NCI-H446 (cell line): ENCODE results near the gene AIFM3.
A peak's percentile ranks its signal among the peaks of the same experiment; 100 is the strongest.

ENCODE experiments used
- DNase-seq, 2 experiments: peaks; one replicate each; lab custom pipeline; 2025; lab: John Stamatoyannopoulos, UW

The AIFM3 gene

DNA sequence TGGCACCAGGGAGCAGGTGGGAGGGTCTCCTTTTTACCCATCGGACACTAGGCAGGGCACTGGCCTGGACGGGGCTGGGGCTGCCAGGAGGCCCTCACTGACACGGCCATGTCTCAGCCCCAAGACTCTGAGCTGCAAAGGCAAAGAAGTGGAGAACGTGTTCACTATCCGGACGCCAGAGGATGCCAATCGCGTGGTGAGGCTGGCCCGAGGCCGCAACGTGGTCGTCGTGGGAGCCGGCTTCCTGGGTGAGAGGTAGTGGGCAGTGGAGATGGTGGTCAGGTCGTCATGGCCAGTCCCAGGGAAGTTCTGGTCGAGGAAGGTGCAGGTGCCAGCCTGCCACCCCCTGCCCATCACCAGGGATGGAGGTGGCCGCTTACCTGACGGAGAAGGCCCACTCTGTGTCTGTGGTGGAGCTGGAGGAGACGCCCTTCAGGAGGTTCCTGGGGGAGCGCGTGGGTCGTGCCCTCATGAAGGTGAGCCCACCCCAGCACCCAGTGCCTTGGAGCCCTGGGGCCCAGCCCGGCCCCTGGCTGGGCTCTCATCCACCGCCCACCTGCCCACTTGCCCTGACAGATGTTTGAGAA lies 9.3 kb downstream of the AIFM3 start:
- DNase-seq = no peak

DNA sequence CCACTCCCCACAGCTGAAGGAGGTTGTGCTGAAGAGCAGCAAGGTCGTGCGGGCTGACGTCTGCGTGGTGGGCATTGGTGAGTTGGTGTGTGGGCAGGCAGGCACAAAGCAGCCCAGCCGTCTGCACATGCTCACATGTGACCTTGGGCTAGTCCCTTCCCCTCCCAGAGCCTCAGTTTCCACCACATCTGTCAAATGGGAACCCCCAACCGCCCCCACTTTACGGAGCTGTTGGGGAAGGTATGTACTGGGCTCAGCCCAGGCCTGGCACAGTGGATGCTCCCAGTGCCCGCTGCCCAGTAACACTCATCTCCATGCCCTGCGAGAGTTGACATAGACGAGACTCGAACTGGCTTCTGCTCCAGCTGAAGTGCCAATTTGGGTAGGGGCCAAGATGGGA lies 10.0 kb downstream of the AIFM3 start:
- no peak for DNase-seq

DNA sequence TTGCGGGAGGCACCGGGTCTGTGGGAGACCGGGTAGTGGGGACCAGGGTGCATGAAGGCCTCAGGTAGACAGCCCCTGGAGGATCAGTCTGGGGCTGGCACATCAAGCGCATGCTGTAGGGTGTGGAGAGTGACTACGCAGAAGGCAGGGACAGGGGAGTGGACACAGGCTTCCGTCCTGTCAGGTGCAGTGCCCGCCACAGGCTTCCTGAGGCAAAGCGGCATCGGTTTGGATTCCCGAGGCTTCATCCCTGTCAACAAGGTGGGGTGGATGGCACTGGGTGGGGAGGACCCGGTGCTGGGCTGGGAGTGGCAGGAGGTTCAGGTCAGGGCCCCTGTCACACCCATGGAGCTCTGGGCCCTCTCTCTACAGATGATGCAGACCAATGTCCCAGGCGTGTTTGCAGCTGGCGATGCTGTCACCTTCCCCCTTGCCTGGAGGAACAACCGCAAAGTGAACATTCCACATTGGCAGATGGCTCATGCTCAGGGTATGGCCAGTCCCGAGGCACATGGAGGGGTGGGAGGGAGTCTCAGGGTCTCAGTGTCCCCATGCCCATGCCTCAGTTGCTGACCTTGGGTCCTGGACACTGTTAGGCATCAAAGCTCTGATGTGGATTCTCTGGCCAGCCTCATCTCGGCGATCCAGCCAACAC lies 10.6 kb downstream of the AIFM3 start:
- no peak for DNase-seq

DNA sequence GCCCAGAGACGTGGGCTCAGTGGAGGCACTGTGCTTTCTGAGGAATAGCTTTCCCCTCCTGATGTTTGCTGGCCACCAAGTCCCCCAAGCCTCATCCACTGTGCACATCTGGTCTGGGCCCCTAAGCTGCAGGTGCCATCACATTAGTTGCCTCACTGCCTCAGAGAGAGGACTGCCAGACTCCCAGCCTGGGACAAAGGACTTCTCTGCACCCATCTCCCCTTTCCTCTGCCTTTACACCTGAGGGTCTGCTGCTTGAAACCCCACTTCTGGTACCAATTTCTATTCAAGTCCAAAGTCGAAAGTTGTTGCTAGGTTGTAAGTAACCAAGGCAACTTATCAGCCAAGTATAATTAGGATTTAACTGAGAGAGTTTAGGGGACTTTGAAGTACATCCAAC lies 11.4 kb downstream of the AIFM3 start:
- DNase-seq = no peak

DNA sequence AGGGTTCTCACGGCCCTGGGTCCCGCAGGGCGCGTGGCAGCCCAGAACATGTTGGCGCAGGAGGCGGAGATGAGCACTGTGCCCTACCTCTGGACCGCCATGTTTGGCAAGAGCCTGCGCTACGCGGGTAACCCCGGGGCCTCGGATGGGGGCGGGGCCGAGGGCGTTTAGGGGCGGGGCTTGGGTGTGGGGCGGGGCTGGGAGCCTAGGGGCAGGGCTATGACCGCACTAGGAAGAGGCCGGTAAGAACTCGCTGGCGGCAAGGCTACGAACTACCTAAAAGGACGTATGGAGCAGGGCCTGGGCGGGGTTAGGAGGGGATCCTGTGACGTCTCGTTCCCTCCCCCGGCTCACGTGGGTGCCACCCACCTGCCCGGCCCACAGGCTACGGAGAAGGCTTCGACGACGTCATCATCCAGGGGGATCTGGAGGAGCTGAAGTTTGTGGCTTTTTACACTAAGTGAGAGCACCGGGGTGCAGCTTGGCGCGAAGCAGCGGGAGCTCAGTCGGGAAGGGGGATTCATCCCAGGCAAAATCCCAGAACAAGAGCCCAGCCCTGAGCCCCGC lies 12.3 kb downstream of the AIFM3 start:
- DNase-seq = no peak

DNA sequence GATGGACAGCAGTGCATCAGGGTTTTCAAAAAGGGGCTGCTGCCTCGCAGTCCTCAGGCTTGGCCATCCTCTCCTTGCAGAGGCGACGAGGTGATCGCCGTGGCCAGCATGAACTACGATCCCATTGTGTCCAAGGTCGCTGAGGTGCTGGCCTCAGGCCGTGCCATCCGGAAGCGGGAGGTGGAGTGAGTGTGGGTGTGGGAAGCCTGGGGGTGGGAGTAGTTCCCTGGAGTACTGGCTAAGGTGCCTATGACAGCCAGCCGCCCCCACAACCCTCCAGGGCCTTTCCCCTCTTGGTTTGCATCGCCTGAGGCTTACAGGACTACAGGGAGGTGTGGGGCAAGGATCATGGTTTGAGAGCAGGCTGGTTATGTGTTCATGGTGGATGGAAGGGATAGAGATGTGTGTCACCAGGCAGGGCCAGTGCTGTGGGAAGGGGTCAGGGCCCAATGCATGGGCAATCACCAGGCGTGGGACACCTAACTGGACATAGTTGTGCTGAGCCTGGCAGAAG lies 12.9 kb downstream of the AIFM3 start:
- DNase-seq = no peak

DNA sequence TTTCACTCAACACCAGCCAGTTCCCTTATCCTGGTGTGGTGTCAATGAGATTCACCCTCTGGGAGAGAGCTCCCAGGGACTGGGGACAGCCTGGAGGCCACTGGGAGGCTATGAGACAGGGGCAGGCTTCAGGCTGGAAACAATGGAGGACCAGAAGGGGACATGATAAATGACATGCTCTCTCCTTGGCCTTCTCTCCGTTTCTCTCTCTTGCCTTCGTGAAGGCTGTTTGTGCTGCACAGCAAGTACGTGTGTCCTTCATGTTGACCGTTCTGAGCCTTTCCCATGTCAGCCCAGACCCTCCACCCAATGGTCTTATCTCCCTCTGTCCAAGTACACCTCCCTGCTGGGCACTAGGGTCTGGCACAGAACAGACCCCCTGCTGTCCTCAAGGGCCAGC lies 13.5 kb downstream of the AIFM3 start:
- DNase-seq = no peak

DNA sequence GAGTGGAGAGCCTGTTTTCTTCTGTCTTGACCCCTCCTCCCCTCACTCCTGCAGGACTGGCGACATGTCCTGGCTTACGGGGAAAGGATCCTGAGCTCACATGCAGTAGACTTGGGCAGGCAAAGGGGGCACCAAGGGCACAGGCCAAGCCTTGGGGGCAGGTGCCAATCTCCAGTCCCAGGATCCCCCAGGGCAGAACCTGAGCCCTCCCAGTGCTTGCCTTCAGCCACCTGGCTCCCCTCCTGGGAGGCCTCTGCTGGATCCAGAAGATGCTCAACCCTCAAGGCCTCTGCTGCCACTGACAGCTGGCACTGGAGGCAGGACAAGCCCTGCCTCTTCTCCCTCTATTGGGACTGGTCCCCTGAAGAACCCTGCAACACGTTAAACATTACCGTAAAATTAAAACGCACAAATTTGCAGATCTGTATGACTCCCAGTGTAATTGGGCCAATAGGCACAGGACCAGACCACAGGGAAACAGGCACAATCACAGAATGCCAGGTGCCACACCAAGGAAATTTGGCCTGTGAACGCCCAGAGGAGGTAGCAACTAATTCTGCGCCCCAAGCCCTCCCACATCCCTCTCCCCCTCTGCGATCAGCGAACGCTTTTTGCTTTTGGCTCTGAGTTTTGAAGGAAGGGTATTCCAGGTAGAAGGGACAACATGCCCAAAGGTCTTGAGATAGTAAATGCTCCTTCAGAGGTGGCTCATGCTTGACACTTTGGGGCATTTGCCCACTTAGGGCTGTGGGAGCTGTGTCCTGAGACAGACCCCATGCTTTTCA lies 14.1 kb downstream of the AIFM3 start:
- DNase-seq = no peak

DNA sequence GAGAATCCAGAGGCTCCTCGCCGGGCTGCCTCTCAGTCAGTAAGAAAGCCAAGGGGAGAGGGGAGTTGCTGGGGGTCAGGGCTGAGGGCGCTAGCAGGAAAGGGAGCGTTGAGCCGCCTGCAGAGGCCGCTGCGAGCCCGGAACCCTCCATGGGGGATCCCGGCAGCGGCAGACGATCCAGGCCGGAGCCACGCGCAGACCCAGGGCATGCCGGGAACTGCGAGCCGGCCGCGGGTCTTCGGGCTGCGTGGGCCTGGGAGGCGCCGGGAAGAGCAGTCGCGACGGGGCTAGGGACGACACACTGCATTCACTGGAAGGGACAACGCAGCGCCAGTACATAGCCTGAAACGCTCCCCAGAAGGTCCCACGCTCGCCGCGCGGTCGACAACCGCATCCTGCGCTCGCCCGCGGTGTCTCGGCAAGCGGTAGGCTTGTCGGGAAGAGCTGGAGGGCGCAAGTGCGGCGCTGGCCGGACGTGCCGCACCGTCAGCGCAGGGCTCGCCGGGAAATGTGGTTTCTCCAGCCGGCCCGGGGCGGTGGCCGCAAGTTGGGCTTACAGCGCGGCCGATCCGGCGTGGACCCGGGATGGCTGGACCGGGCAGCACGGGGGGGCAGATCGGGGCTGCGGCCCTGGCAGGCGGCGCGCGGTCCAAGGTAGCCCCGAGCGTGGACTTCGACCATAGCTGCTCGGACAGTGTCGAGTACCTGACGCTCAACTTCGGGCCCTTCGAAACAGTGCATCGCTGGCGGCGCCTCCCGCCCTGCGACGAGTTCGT lies 14.9 kb downstream of the AIFM3 start, which contains the start of gene LZTR1:
Gene LZTR1, plus strand, starts transcription at position 511 of the 776 bp plus-strand sequence. Its CDS starts 75 bp downstream, at position 586.
- peak; percentile 84 to 86 for DNase-seq

DNA sequence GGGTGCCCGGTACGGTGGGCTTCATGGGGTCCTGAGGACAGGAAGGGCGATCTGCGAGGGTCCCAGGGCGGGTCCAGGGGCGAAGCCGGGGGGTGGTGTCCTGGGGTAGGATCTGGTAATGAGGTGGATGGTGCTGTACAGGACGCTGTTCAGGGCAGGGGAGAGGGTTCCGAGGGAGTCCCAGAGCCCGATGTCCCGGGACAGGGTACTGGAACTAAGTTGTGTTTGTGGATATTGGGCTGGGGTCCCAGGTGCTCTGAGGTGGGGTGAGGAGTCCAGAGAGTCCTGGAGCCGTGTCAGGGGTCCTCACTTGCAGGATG lies 15.5 kb downstream of the AIFM3 start:
- DNase-seq = no peak

DNA sequence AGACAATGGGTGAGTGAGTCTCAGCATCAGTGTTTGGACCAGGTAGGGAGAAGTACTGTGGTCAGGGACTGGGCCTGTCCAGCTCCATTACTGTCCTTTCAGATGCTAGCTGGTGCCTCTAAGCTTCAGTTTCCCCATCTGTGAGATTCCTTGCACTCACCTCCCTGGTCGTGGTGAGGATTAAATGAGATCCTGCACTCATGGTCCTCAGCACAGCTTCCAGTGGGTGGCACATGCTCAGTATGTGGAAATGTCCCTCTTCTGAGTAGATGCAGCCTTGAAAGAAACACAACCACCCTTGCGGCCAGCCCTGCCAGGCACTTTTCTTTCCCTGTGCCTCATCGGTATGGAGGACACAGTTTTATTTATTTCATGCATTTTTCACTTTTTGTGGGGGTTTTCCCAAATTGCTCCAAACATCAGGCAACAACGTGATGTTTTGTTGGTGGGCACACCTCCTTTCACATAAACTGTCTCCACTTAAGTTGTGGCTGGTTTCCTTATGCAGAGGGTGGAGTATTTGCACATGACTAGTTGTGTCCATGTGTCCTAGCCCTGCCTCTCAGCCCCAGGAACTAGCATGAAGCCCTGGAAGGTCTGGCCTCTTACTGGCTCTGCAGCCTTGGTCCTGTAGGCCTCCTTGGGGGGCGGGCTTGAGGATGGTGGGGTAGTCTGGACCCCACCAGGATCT lies 16.2 kb downstream of the AIFM3 start:
- no peak for DNase-seq

DNA sequence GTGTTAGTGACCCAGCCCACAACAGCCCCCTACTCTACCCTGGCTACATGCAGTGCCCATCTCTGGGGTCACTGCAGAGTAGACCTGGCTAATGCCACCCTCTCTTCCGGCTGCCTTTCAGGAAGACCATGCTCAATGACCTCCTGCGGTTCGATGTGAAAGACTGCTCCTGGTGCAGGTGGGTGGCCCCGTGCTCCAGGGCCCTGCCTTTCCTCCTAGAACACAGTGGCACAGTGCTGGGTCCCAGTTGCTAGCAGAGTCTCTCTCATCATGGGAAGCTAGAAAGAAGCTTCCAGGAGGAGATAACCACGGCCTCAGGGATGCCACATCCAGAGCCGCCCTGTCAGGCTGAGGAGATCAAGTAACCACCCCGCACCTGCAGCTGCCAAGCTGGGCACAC lies 18.7 kb downstream of the AIFM3 start:
- DNase-seq = no peak

DNA sequence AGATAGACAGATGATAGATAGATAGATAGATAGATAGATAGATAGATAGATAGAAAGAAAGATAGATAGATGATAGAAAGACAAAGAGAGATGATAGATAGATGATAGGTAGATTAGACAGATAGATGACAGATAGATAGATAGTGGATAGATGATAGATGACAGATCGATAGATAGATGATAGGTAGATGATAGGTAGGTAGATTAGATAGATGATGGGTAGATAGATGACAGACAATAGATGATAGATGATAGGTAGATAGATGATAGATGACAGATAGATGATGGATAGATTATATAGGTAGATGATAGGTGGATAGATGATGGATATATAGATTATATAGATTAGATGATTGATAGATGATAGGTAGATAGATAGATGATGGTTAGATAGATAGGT lies 19.3 kb downstream of the AIFM3 start:
- DNase-seq = no peak

DNA sequence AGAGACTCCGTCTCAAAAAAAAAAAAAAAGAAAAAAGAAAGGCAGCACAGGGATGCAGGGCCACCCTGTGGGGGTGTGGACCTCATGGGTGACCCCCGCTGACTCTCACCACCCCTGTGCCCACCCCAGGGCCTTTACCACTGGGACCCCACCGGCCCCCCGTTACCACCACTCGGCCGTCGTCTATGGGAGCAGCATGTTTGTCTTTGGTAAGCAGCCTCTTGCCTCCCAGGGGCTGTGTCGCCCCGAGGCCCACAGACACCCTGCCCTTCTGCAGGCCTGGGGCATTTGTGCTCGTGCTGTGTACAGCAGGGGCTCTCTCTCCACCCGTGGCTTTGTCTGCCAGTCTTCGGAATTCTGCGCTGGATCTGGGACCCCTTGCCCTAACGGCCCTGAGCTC lies 20.3 kb downstream of the AIFM3 start:
- no peak for DNase-seq

DNA sequence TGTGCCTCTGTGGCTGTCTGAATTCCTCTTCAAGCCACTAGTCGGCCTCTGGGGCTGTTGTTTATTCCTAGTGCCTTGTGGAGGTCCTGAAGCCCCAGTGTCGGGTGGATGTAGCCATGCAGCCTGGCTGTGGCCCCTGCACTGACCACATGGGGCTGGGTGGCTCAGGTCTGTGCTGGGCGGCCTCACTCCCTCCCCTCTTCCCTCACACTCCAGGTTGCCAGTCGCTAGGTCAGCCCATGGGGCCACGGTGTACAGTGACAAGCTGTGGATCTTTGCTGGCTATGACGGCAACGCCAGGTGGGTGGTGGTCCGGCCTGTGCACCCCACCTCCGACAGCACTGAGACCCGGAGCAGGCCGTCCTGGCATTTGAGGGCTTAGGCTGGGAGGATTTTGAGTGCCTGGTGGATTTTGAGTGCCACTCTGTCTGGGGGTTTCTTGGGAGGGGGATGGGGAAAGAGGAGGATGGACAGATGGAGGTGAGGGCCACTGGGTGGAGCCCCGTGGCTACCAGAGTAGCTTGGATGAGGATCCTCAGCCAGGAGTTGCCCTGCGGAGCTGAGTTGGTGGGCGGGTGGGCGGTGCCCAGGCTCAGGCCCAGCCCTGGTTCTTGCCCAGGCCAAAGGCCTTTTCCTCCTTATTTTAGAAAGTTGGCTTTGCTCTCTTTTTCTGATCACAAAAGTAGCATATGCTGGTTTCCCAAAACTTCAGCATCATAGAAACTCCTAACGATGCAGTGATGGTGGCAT lies 21.7 kb downstream of the AIFM3 start:
- DNase-seq = no peak

DNA sequence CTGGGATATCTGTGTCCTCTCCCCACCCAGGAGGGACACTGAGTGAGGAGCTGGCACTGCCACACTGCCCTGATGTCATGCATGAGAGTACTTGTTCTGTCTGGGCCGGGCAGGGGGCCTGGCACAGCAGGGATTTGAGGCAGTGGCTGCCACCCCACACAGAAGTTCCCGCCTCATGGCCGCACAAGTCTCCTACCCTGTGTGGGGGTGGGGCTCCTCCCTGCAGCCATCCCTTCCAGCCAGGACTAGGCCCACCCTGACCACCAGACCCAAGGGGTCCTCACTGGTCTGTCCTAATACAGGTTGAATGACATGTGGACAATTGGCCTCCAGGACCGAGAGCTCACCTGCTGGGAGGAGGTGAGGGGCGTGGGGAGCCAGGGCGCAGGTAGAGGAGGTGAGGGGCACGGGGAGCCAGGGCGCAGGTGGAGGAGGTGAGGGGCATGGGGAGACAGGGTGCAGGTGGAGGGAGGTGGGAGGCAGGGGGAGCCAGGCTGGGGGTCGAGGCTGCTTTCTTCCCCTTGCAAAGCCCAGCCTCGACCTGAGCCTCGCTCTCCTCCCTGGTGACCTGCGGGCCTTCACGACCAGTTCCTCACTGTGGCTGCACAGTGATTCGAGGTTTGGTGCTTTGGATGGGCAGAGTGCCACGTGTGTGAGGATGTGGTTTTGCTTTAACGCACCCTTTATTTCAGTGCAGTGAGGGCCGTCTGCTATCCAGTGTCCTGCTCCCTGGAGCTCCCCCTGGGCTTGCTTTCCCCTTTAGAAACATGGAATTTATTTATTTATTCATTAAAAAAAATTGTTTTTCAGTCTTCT lies 22.5 kb downstream of the AIFM3 start:
- DNase-seq = no peak

DNA sequence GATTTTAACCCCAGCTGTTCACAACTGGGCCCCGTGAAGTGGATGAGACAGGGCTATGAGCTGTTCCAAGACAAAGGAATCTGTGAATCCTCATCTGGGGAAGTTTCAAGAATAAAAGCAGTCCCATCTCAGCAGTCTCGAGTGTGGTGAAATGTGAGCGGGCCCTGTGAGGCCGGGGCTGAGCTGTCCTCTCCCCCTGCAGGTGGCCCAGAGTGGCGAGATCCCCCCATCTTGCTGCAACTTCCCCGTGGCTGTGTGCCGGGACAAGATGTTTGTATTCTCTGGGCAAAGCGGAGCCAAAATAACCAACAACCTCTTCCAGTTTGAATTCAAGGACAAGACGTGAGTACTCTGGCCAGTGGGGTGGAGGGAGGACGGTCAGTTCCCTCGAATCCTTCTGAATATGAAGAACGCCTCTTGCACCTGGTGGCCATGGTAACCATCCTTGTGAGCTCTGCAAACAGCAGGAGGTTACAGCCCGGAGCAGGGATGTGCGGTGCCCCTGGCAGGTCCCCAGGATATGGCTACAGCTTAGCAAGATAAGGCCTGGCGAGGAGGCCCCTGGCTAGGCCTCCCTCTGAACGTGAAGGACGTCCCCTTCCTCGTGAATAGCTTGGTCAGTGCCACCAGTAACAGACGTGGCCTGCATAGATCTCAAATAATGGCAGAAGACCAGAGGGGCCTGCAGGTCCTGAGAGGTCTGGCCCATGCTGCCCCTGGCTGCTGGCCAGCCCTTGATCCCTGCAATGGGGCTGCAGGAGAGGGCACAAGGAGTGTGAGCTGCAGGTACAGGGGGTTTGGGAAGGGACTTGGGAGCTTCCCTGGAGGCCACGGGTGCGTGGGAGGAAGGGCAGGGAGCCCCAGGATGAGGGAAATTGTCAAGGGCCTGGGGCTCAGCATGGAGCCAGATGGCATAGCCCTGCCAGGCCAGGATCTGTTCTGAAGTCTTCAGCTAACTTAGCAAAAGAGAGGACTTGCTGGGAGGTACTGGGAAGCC lies 23.4 kb downstream of the AIFM3 start:
- DNase-seq = no peak

DNA sequence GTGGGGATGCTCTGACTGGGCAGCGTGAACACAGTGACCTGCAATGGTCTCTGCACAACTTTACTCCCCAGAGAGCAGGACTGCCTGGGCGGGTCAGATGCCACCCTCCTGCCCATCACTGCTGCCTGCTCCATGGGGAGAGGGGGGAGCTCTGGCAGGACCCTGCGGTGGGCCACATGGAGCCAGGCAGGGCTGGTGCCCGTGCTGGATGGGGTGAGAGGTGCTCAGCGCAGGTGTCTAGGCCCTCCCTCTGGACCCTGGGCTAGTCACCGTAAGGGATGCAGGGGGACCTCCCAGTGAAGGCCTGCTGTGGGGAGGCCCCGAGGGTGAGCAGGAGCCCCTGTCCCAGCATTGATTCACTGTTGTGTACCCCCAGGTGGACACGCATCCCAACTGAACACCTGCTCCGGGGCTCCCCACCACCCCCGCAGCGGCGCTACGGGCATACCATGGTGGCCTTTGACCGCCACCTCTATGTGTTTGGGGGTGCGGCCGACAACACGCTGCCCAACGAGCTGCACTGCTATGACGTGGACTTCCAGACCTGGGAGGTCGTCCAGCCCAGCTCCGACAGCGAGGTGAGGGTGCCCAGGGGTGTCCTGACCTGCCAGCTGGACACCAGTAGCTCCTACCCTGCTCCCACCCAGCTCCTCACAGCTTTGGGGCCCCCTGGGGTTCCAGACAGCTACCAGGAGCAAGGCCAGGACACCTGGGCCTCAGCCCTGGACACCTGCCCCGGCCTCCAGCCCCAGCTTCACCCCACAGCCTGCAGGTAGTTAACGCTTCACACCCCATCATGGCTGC lies 24.4 kb downstream of the AIFM3 start:
- no peak for DNase-seq
